SU-DHL-6 (cell line): ENCODE measurements around the gene DBI.

Experiments
- H2AFZ ChIP-seq: fragments of 200-600 bp; sonication (generic); 2 replicates; pipeline ENCODE4 v1.6.1; 2014; ENCODE audit warnings: low read depth, mild to moderate bottlenecking, moderate library complexity, mixed read lengths, antibody characterized with exemption, low read length; ENCODE audit not compliant: severe bottlenecking
- H3F3A ChIP-seq: fragments of 200-600 bp; shearing (Covaris generic); 2 replicates; pipeline ENCODE4 v1.6.0; 2016; ENCODE audit warnings: antibody characterized with exemption, mild to moderate bottlenecking; ENCODE audit not compliant: insufficient read depth
- H3K27ac ChIP-seq: fragments of 200-600 bp; sonication (generic); 2 replicates; pipeline ENCODE4 v1.5.1; 2016; ENCODE audit warnings: low read depth, mild to moderate bottlenecking, low read length, moderate library complexity, mixed read lengths
- H3K27me3 ChIP-seq: fragments of 200-600 bp; sonication (generic), shearing (Covaris generic); 2 replicates; pipeline ENCODE4 v1.6.0; 2014; ENCODE audit warnings: mild to moderate bottlenecking, low read length
- H3K36me3 ChIP-seq: fragments of 200-600 bp; sonication (generic); 2 replicates; pipeline ENCODE4 v1.6.1; 2014; ENCODE audit warnings: mild to moderate bottlenecking, low read length, mixed read lengths
- H3K4me2 ChIP-seq: fragments of 300-600, 200-600 bp; shearing (Covaris generic), sonication (generic); 2 replicates; pipeline ENCODE4 v1.6.0; 2014; ENCODE audit warnings: low read length, low read depth, mild to moderate bottlenecking; ENCODE audit not compliant: poor library complexity, severe bottlenecking
- H3K4me3 ChIP-seq: fragments of 200-600 bp; sonication (generic); 2 replicates; pipeline ENCODE4 v1.5.1; 2014; ENCODE audit warnings: antibody characterized with exemption, low read length, mild to moderate bottlenecking, mixed read lengths; ENCODE audit not compliant: insufficient read depth, poor library complexity, severe bottlenecking
- H3K79me2 ChIP-seq: fragments of 200-600 bp; sonication (generic); 2 replicates; pipeline ENCODE4 v1.6.1; 2014; ENCODE audit warnings: mild to moderate bottlenecking, low read length, moderate library complexity; ENCODE audit not compliant: insufficient read depth
- H3K9ac ChIP-seq: fragments of 200-600 bp; sonication (generic); 2 replicates; pipeline ENCODE4 v1.7.0; 2014; ENCODE audit warnings: mild to moderate bottlenecking, low read length
- H3K9me2 ChIP-seq: fragments of 200-600 bp; sonication (generic); replicated peaks from 2 replicates; pipeline ENCODE4 v1.6.1; 2014; ENCODE audit warnings: low read length; ENCODE audit not compliant: insufficient read depth
- H3K9me3 ChIP-seq: fragments of 200-600 bp; sonication (generic); 2 replicates; pipeline ENCODE4 v1.6.1; 2014; ENCODE audit warnings: low read length, mixed read lengths; ENCODE audit not compliant: insufficient read depth
- H4K20me1 ChIP-seq: fragments of 200-600 bp; sonication (generic); 2 replicates; pipeline ENCODE4 v1.6.1; 2014; ENCODE audit warnings: low read depth, mild to moderate bottlenecking, antibody characterized with exemption, low read length, moderate library complexity, mixed read lengths
- CTCF ChIP-seq: fragments of 200-600 bp; sonication (generic); IDR thresholded peaks from one replicate; pipeline ENCODE4 v1.5.1; 2017; ENCODE audit warnings: antibody characterized with exemption, mild to moderate bottlenecking, low read length, moderate library complexity; ENCODE audit not compliant: insufficient read depth, poor library complexity, severe bottlenecking
- EZH2phosphoT487 ChIP-seq: fragments of 200-600 bp; sonication (generic), shearing (Covaris generic); conservative IDR thresholded peaks from 2 replicates; pipeline ENCODE4 v1.6.1; 2018; ENCODE audit warnings: mild to moderate bottlenecking, antibody characterized with exemption, low read length, moderate library complexity, mixed read lengths

The DBI gene

GRCh38 chr2:119360423-119360966 lies 6.3 kb upstream of the DBI start:
- H3K9me2 ChIP-seq = no peaks in the 10 kb centered on the region
- no peak overlapping the region for H3K9ac ChIP-seq
- H4K20me1 ChIP-seq = no peaks in the 10 kb centered on the region
- TF ChIP-seq CTCF = no peak
- no peak for TF ChIP-seq EZH2phosphoT487
- H3K9me3 ChIP-seq = no peaks in the 10 kb centered on the region
- H3F3A ChIP-seq = peaks cover 6% of the 10 kb centered on the region; the same call in 1 of the 2 replicates
- H3K36me3 ChIP-seq = no peaks in the 10 kb centered on the region
- no peak overlapping the region for H3K27ac ChIP-seq
- H3K27me3 ChIP-seq = no peaks in the 10 kb centered on the region
- H3K79me2 ChIP-seq = peaks cover 13% of the 10 kb centered on the region
- H3K4me3 ChIP-seq = no peak overlapping the region
- H2AFZ ChIP-seq = no peak overlapping the region
- no peak overlapping the region for H3K4me2 ChIP-seq

GRCh38 chr2:119364798-119365197 lies 2.0 kb upstream of the DBI start:
- Histone ChIP-seq H2AFZ (no peak overlapping the region), H3K27ac (peak overlapping the region; percentile 81), H3K4me3 (peak overlapping the region; percentile 99), H3F3A (no peaks in the 10 kb centered on the region), H3K9ac (peak overlapping the region; percentile 99), H3K9me2 (no peaks in the 10 kb centered on the region), H3K4me2 (peak overlapping the region; percentile 86), H4K20me1 (peaks cover 17% of the 10 kb centered on the region; the same call in 1 of the 2 replicates), H3K27me3 (no peaks in the 10 kb centered on the region), H3K79me2 (peaks cover 54% of the 10 kb centered on the region), H3K36me3 (peaks cover 13% of the 10 kb centered on the region; the same call in 1 of the 2 replicates), H3K9me3 (no peaks in the 10 kb centered on the region)
- TF ChIP-seq EZH2phosphoT487 = no peak
- no peak for TF ChIP-seq CTCF

- Histone ChIP-seq H3K9me3 (no peaks in the 10 kb centered on the region), H3K4me2 (peak overlapping the region; percentile 86), H3K27me3 (no peaks in the 10 kb centered on the region), H3K9me2 (no peaks in the 10 kb centered on the region), H3K27ac (peak overlapping the region; percentile 81), H3K9ac (peak overlapping the region; percentile 99), H4K20me1 (peaks cover 17% of the 10 kb centered on the region; the same call in 1 of the 2 replicates), H3F3A (0 out of 2 replicates have a peak, but pooled peaks cover 1% of the 10 kb centered on the region), H3K79me2 (peaks cover 57% of the 10 kb centered on the region), H3K36me3 (peaks cover 18% of the 10 kb centered on the region), H2AFZ (no peak overlapping the region), H3K4me3 (peak overlapping the region; percentile 99)
- TF ChIP-seq CTCF (no peak), EZH2phosphoT487 (no peak)
Measured at GRCh38 chr2:119365436-119365835, 1.3 kb upstream of the DBI start.
